ENCODE data around the gene CRMP1. TPM values are rescaled to one million over a fixed set of nuclear protein-coding genes. Genes with fewer than 3 reads are reported as not detected.

Gene CRMP1
- total and polyA plus RNA-seq, 2 of the 8 experiments (the other 6 are each of a cell fraction or from before 2014, with no cell fraction given): 120 to 131 TPM

DNA sequence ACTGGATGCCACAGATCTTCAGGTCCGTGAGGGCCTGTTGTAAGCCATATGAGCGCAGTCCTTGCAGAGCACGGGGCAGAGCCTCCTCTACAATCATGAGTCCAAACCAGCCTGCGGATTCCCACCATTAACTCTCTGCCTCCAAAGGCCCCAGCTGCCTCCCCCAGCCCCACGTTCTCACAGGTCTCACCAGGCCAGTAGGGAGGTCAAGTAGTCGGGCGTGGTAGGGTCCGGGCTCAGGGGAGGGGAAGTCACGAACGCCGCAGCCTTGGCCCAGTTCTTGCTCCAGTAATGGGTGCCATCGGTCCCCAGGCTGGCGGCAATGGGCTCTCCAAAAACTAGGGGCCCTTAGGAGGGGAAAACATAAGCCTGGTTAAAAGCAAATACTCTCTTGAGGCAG, 53.6 kb downstream of the CRMP1 start:
- H4K91ac ChIP-seq (replicated peaks; ENCODE audit: insufficient read length, low read length): no peak overlapping the region
- H3K14ac ChIP-seq (ENCODE audit: insufficient read length): no peak overlapping the region
- H4K20me1 ChIP-seq (replicated peaks in 1 of 2; ENCODE audit: control insufficient read depth in 1 of 2, insufficient read depth in 2 of 2, low read length in 2 of 2): peaks cover 0 to 6% of the 10 kb centered on the region in 2 experiments
- ChIA-PET CTCF (ENCODE audit: partially characterized antibody) (interaction anchor here (1.6 kb wide), 1 partner anchor 141 kb away, joined by 4 read pairs; no protein-coding TSS in a partner anchor), POLR2A (ENCODE audit: partially characterized antibody) (interaction anchor here (0.8 kb wide), 1 partner anchor 9 kb away, joined by 3 read pairs; no protein-coding TSS in a partner anchor)
- no peak overlapping the region for H2BK120ac ChIP-seq (replicated peaks; ENCODE audit: low read depth, low read length)
- H4K5ac ChIP-seq (ENCODE audit: insufficient read length, low read depth, low read length): no peak overlapping the region
- H3K56ac ChIP-seq (replicated peaks; ENCODE audit: insufficient read length, low read depth, low read length): no peak overlapping the region
- H3K23me2 ChIP-seq (ENCODE audit: low read depth, low read length): peaks cover 2% of the 10 kb centered on the region; the same call in 1 of the 2 replicates
- no peak overlapping the region for H3K9ac ChIP-seq (replicated peaks in 1 of 4; ENCODE audit: extremely low read depth in 1 of 4, low read depth in 3 of 4, low read length in 3 of 4)
- 86% methylated on average over 10 of the region's 13 CpGs; no CpG with 5 or more reads in 1 of the 2 experiments for WGBS, 2 experiments (ENCODE audit: extremely low coverage in 1 of 2, insufficient coverage in 1 of 2, insufficient read length in 1 of 2, insufficient replicate concordance in 2 of 2, low coverage in 1 of 2, low lambda C conversion rate in 2 of 2, missing lambda C conversion rate in 1 of 2)
- H3K36me3 ChIP-seq (ENCODE audit: control insufficient read depth in 2 of 4, insufficient read depth in 4 of 4, low read length in 3 of 4): peaks cover 14 to 64% (median 48%) of the 10 kb centered on the region in 4 experiments
- H3K9me3 ChIP-seq (ENCODE audit: insufficient read depth in 2 of 2, low read depth in 1 of 2, low read length in 1 of 2): no peaks in the 10 kb centered on the region
- no peaks in the 10 kb centered on the region for H3K4me1 ChIP-seq (replicated peaks in 1 of 4; ENCODE audit: control insufficient read depth in 3 of 4, insufficient read depth in 4 of 4, low read length in 3 of 4)
- no peak overlapping the region for H3K23ac ChIP-seq (ENCODE audit: insufficient read length)
- FAIRE-seq (no peak), DNase-seq (ENCODE audit: low read depth in 1 of 2, low spot score in 2 of 2) (no peak)
- H3K27ac ChIP-seq (ENCODE audit: low read depth, low read length): no peak overlapping the region
- no peaks in the 10 kb centered on the region for H3K27me3 ChIP-seq (replicated peaks in 1 of 4; ENCODE audit: control insufficient read depth in 3 of 4, extremely low read depth in 1 of 4, insufficient read depth in 3 of 4, low read length in 3 of 4)
- H3K4ac ChIP-seq (replicated peaks; ENCODE audit: insufficient read length, low read depth, low read length): no peak overlapping the region
- H2BK5ac ChIP-seq (ENCODE audit: low read depth, low read length): no peak overlapping the region
- no peak overlapping the region for H2BK12ac ChIP-seq (ENCODE audit: low read depth, low read length)
- no peak overlapping the region for H2AK5ac ChIP-seq (ENCODE audit: low read depth, low read length)
- 0 out of 2 replicates have a peak, but pooled peaks cover 3% of the 10 kb centered on the region for H3K79me1 ChIP-seq (ENCODE audit: low read depth, low read length)
- H2BK20ac ChIP-seq (ENCODE audit: low read length): no peak overlapping the region
- H2BK15ac ChIP-seq (ENCODE audit: low read length): no peak overlapping the region
- no peak overlapping the region for H4K8ac ChIP-seq (ENCODE audit: extremely low read depth, insufficient read depth, low read length)
- H3K4me2 ChIP-seq (ENCODE audit: insufficient read depth in 1 of 2, low read depth in 2 of 2, low read length in 2 of 2): no peak overlapping the region
- H3K18ac ChIP-seq (ENCODE audit: extremely low read depth, low read length): no peak overlapping the region
- H2AFZ ChIP-seq (ENCODE audit: low read length): no peak overlapping the region
- no peak overlapping the region for H3K4me3 ChIP-seq (ENCODE audit: extremely low read depth in 1 of 4, insufficient read depth in 2 of 4, low read depth in 3 of 4, low read length in 4 of 4)
- no peaks in the 10 kb centered on the region for H3K79me2 ChIP-seq (ENCODE audit: control insufficient read depth in 1 of 2, insufficient read depth in 2 of 2, low read length in 2 of 2)
- TF ChIP-seq CTBP2 (IDR thresholded peaks at IDR 0.05; ENCODE audit: borderline replicate concordance, insufficient read depth, insufficient read length, low read length) (no peak), RAD21 (IDR thresholded peaks at IDR 0.05 in 1 of 2, conservative IDR thresholded peaks at IDR 0.05 in 1 of 2; ENCODE audit: low read depth in 2 of 2, low read length in 2 of 2) (no peak), EP300 (IDR thresholded peaks at IDR 0.05; ENCODE audit: borderline replicate concordance in 1 of 2, low read depth in 2 of 2, low read length in 2 of 2) (no peak)

Data from H1 (cell line).